Ishikawa (cell line): ENCODE results near the gene SYT1.

Experiments
- CREB1 ChIP-seq: IDR thresholded peaks from 2 replicates; pipeline ENCODE4 v1.6.1; 2012; ENCODE audit warnings: low read depth
- MAX ChIP-seq: IDR thresholded peaks from 2 replicates; pipeline ENCODE4 v1.6.1; 2012
- RAD21 ChIP-seq: IDR thresholded peaks from 2 replicates; pipeline ENCODE4 v1.6.1; 2012; ENCODE audit warnings: low read depth
- TAF1 ChIP-seq: IDR thresholded peaks from 2 replicates; pipeline ENCODE4 v1.6.1; 2012; ENCODE audit warnings: low read depth, mild to moderate bottlenecking

- TF ChIP-seq TAF1, result no peak
- no peak for TF ChIP-seq RAD21
- no peak for TF ChIP-seq CREB1
- no peak for TF ChIP-seq MAX
Observed at GRCh38 chr12:79451365-79451764, 586.8 kb downstream of the SYT1 start.
